Adrenal gland (tissue), 5 donors: ENCODE measurements around the gene HDAC10.

ENCODE experiments used
- POLR2A ChIP-seq, 2 donors: fragments of 450-650 bp; IDR thresholded peaks; one replicate each; pipeline ENCODE4 v1.6.1; 2017; ENCODE audit warnings: antibody characterized with exemption in 2 of 2, mild to moderate bottlenecking in 2 of 2, moderate library complexity in 1 of 2
- TF ChIP-seq, protein P1 (sequence below), 6 experiments: fragments of 450-650 bp in 4 of 6; fragments of 200-600 bp in 2 of 6; sonication (generic) in 1 of 6; IDR thresholded peaks; 1 replicate in 5 of 6; 2 replicates in 1 of 6; pipeline versions ENCODE4 v1.5.1 to v1.8.0; 2016 to 2021; ENCODE audit warnings: antibody characterized with exemption in 6 of 6, mild to moderate bottlenecking in 2 of 6, moderate library complexity in 1 of 6
- donor health status: DM: no; HTN: no; CAD: no.

DNA sequence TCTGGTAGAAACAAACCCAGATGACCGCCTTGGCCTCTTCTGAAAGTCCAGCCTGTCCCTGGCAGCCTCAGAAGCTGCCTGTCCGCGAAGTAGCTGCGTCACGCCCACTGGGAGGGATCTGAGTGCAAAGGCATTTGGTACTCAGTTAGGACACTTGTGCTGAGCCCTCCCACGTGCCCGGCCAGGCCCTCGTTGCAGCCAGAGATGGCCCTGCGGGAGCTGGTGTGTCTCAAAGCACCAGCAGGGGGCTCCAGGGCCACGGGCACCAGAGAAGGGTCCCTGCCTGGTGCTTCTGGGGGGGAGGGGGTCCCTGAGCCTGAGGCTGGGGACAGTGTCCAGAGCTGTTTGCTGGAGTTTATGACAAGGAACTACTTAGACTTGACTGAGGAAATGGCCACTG, 44.5 kb downstream of the HDAC10 start:
- TF ChIP-seq, protein P1, sequence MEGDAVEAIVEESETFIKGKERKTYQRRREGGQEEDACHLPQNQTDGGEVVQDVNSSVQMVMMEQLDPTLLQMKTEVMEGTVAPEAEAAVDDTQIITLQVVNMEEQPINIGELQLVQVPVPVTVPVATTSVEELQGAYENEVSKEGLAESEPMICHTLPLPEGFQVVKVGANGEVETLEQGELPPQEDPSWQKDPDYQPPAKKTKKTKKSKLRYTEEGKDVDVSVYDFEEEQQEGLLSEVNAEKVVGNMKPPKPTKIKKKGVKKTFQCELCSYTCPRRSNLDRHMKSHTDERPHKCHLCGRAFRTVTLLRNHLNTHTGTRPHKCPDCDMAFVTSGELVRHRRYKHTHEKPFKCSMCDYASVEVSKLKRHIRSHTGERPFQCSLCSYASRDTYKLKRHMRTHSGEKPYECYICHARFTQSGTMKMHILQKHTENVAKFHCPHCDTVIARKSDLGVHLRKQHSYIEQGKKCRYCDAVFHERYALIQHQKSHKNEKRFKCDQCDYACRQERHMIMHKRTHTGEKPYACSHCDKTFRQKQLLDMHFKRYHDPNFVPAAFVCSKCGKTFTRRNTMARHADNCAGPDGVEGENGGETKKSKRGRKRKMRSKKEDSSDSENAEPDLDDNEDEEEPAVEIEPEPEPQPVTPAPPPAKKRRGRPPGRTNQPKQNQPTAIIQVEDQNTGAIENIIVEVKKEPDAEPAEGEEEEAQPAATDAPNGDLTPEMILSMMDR (IDR thresholded peaks at IDR 0.05), result peak; percentile 9 to 42 (median 25)
- TF ChIP-seq POLR2A (IDR thresholded peaks at IDR 0.05), result no peak
